Upper lobe of right lung (tissue), 1 donor: ENCODE data around the gene PLTP. TPM values are rescaled to one million over a fixed set of nuclear protein-coding genes. Genes with fewer than 3 reads are reported as not detected.
A peak's percentile ranks its signal among the peaks of the same experiment; 100 is the strongest.

Source experiments
- ATAC-seq: fragments of 200-7000 bp; cut with Tn5 transposase; one replicate; pipeline ENCODE4 v1.9.1; 2020; ENCODE audit warnings: mild to moderate bottlenecking, moderate library complexity
- DNase-seq: peaks from one replicate; pipeline ENCODE4 v3.0.0-alpha.2; 2020
- H3K27ac ChIP-seq: fragments of 200-600 bp; one replicate; pipeline ENCODE4 v1.8.0; 2022
- H3K27me3 ChIP-seq: fragments of 200-600 bp; one replicate; pipeline ENCODE4 v1.8.0; 2022; ENCODE audit warnings: mild to moderate bottlenecking
- H3K36me3 ChIP-seq: fragments of 200-600 bp; one replicate; pipeline ENCODE4 v1.8.0; 2022
- H3K4me1 ChIP-seq: fragments of 200-600 bp; one replicate; pipeline ENCODE4 v1.8.0; 2022
- H3K4me3 ChIP-seq: fragments of 200-600 bp; one replicate; pipeline ENCODE4 v1.8.0; 2022; ENCODE audit warnings: mild to moderate bottlenecking
- H3K9me3 ChIP-seq: fragments of 200-600 bp; one replicate; pipeline ENCODE4 v1.8.0; 2022
- intact Hi-C: fragments of 100-400 bp; cut with DNase I; formaldehyde crosslinking; loops from one replicate; pipeline ENCODE4 v1.11.0; 2022
- total RNA-seq: library from RNA; stranded (reverse); fragmentation: NEBNext Ultra II Directional; extraction: Animal tissue kit (Norgen Biotek cat#: 25700); gene quantifications from one replicate; pipeline ENCODE4 v1.2.1, GENCODE V29; 2021
- TF ChIP-seq, protein P1 (sequence below): fragments of 200-600 bp; IDR thresholded peaks from one replicate; pipeline ENCODE4 v1.8.0; 2022; ENCODE audit warnings: antibody characterized with exemption
- donor health status: DM: no; HTN: yes; CAD: no; lungs with severe emphysema.

PLTP gene
- total RNA-seq, 1 donor from 2014 or later, result 65.9 TPM

DNA sequence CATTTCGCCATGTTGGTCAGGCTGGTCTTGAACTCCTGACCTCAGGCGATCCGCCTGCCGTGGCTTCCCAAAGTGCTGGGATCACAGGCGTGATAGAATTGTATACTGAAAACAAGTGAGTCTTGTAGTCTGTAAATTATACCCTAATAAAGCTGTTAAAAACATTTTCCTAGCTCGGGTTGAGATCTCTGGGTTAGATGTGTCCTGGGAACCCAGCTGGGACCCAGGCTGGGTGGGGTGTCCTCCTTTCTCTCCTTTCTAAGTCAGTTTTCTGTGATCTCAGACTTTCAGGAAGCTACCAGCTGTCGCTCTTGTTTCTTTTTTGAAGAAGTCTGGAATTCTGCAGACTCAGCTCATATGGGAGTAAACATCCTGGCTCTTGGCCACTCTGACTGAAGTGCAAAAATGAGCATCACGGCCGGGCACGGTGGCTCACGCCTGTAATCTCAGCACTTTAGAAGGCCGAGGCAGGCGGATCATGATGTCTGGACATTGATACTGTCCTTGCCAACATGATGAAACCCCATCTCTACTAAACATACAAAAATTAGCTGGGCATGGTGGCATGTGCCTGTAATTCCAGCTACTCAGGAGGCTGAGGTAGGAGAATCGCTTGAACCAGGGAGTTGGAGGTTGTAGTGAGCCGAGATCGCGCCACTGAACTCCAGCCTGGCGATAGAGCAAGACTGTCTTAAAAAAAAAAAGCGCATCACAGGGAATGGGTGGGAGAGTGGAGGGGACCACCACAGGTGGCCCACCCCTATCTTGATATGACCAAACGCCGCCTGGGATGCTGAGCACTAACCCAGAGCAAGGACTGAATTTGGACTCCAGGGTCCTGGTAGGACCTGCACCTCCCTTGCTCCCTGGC lies 12.7 kb upstream of the PLTP start:
- peak; percentile 59 for ATAC-seq
- H3K27ac ChIP-seq, result peak overlapping the region; percentile 36
- intact Hi-C loops, result no loop called here

DNA sequence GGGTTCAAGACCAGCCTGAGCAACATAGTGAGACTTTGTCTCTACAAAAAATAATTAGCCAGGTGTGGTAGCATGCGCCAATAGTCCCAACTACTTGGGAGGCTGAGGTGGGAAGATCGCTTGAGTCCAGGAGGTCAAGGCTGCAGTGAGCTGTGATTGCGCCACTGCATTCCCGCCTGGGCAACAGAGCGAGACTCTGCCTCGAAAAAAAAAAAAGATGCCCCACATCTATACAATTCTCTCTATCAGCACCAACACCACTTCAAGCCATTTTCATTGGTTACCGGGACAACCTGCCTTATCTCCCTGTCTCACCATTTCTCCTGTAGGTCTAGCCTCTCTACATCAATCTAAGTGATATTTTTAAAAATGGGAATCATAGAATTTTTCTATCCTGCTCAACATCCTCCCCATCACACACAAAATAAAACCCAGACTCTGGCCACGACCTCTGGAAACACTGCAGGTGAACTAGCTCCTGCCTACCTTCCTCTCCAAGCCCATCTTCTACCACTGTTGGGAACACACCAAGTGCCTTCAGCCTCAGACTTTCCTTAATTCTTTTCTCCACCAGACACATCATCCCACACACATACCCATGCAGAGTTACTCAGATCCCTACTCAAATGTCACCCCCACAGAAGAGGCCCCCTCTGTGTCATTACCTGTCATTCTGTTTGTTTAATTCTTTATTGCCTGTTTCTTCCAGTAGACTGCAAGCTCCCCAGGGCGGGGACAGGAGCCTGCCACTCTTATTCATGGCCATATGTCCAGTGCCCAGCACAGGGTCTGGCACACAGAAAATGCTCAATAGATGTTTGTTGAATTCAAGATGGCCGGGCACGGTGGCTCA lies 9.6 kb upstream of the PLTP start:
- H3K27ac ChIP-seq, result no peak overlapping the region

More for the DNA sequence above, 12.7 kb upstream of the PLTP start:
- H3K9me3 ChIP-seq, result no peaks in the 10 kb centered on the region
- H3K4me3 ChIP-seq, result no peak overlapping the region
- H3K4me1 ChIP-seq, result peaks cover 23% of the 10 kb centered on the region
- H3K27me3 ChIP-seq, result no peaks in the 10 kb centered on the region
- TF ChIP-seq, protein P1, sequence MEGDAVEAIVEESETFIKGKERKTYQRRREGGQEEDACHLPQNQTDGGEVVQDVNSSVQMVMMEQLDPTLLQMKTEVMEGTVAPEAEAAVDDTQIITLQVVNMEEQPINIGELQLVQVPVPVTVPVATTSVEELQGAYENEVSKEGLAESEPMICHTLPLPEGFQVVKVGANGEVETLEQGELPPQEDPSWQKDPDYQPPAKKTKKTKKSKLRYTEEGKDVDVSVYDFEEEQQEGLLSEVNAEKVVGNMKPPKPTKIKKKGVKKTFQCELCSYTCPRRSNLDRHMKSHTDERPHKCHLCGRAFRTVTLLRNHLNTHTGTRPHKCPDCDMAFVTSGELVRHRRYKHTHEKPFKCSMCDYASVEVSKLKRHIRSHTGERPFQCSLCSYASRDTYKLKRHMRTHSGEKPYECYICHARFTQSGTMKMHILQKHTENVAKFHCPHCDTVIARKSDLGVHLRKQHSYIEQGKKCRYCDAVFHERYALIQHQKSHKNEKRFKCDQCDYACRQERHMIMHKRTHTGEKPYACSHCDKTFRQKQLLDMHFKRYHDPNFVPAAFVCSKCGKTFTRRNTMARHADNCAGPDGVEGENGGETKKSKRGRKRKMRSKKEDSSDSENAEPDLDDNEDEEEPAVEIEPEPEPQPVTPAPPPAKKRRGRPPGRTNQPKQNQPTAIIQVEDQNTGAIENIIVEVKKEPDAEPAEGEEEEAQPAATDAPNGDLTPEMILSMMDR, result no peak
- DNase-seq, result no peak
- no peaks in the 10 kb centered on the region for H3K36me3 ChIP-seq

DNA sequence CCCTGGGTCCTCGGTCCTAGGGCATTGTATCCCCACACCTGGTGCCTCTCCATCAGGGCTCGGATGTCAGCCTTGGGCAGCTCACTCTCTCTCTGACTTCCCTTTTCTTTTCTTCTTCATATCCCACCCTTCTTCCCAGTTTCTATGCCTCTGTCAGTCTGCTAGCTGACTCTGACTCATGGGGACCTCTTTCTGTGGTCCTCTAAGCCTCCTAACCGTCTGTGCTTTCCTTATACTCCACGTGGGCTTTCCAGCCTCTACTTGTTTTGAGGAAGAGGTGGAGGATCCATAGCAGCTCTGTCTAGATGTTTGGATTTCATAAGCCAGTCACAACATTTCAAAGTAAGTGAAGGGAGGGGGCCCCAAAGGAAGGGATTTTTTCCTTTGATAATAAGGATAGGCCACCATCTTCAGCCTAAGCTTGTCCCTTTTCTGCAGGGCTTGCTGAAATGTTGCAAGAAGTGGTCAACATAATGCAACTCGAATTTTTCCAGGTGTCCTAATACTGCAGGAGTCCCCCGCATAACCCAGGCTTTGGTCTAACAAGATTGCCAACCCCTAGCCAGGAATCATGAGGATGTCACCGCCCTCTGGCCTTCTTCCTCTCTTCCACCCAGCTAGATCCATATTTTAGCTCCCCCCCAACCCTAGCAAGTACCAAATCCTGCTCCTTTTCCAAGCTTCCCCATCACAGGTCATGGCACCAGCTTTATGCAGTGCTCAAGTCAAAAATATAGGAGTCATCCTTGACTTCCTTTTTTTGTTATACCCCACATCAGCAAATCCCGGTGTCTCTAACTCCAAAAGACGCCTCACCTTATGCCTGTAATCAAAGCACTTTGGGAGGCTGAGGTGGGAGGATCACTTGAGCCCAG lies 8.7 kb upstream of the PLTP start:
- Histone ChIP-seq H3K27me3 (no peaks in the 10 kb centered on the region), H3K36me3 (no peaks in the 10 kb centered on the region), H3K4me1 (peaks cover 43% of the 10 kb centered on the region), H3K9me3 (no peaks in the 10 kb centered on the region), H3K4me3 (no peak overlapping the region), H3K27ac (peak overlapping the region; percentile 67)
- ATAC-seq (peak; percentile 18), DNase-seq (no peak)
- TF ChIP-seq, protein P1, result no peak
- intact Hi-C loops, result no loop called here

More for the DNA sequence above, 9.6 kb upstream of the PLTP start:
- ATAC-seq, result no peak
- no peak overlapping the region for H3K4me3 ChIP-seq
- no peaks in the 10 kb centered on the region for H3K36me3 ChIP-seq
- peaks cover 43% of the 10 kb centered on the region for H3K4me1 ChIP-seq
- TF ChIP-seq, protein P1, result no peak
- no peaks in the 10 kb centered on the region for H3K27me3 ChIP-seq
- H3K9me3 ChIP-seq, result no peaks in the 10 kb centered on the region
- DNase-seq, result no peak
- intact Hi-C loops, result no loop called here

DNA sequence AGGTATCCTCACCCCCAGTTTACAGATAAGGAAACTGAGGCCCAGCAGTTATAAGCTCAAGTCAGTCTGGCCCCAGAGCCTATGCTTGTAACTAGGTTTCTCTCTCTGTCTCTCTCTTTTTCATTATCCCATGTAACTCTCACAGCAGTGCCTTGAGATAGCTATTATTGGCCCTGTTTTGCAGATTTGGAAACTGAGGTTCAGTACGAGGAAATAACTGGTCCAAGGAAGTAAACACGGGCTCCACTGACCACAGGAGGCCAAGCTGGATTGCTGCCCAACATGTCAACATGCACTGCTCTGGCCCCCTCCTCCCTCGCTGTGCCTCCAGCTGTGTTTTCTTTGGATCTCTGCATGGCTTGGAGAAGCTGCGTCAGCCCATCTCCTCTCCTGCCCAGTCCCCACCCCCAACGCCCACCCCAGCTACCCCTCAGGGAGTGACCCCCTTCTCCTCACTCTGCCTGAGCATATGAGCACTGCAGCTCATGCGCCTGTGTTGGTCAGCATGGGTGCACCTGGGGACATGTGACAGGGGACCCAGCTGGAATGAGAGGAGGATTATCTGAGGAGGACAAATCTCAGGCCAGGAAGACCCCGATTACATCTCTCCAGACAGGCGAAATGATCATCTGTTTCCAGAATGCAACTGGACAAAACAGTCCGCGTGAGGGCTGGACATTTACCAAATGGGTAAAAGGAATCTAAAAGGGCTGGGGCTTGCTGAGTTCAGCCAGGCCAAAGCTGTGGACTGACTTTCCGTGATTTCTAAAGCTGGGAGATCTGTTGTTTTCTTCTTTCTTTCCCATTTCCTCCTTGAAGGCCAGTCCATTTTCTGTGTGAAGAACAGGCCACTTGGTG lies 7.8 kb upstream of the PLTP start:
- Histone ChIP-seq H3K4me3 (no peak overlapping the region), H3K27me3 (no peaks in the 10 kb centered on the region), H3K4me1 (peaks cover 44% of the 10 kb centered on the region), H3K36me3 (no peaks in the 10 kb centered on the region), H3K9me3 (no peaks in the 10 kb centered on the region), H3K27ac (peak overlapping the region; percentile 67)
- DNase-seq (no peak), ATAC-seq (no peak)
- intact Hi-C loops, result no loop called here
- TF ChIP-seq, protein P1, result no peak
